CD1c-positive myeloid dendritic cell (primary cell): ENCODE measurements around the gene ALPK1.
"Not testable (repeated sequence)": the region's sequence is repeated elsewhere in the genome, so short reads cannot be mapped to it uniquely, and the experiment has no call there.

Experiments used
- DNase-seq: peaks from one replicate; pipeline ENCODE4 v3.0.0-alpha.2; 2016; ENCODE audit errors: extremely low spot score

ALPK1 gene

GRCh38 chr4:112284662-112285411 lies 12.3 kb upstream of the ALPK1 start:
- peak; percentile 51 for DNase-seq

- DNase-seq = no peak
These were observed 9.7 kb upstream of the ALPK1 start for GRCh38 chr4:112287258-112287989.

GRCh38 chr4:112288455-112288854 lies 8.7 kb upstream of the ALPK1 start:
- DNase-seq = peak; percentile 18

DNA sequence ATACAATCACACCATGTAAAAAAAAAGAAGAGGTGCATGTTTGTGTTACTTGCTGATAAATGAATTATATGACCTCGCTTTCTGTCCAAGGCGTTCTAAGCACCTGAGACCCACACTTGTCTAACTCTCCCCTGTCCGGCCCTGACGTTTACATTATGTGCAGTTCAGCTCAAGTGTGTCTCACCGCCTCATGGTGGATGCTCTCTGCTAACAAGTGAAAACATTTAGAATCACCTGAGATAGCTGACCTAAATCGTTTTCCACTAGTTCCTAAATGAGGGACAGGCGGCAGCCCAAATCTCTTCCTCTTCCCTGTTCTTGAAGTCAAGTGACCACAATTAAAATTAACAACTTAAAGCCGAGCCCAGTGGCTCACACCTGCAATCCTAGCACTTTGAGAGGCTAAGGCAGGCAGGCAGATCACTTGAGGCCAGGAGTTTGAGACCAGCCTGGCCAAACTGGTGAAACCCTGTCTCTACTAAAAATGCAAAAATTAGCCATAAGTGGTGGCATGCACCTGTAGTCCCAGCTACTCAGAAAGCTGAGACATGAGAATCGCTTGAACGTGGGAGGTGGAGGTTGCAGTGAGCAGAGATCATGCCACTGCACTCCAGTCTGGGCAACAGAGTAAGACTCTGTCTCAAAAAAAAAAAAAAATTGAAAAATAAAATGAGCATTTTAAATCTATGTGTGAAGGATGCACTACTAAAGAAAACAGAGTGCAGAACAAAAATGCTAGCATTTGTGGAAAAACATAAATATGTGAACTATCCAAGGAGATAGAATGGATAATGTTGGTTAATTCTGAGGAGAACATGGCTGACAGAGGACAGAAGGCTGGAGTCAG lies 7.5 kb upstream of the ALPK1 start:
- no peak for DNase-seq

DNA sequence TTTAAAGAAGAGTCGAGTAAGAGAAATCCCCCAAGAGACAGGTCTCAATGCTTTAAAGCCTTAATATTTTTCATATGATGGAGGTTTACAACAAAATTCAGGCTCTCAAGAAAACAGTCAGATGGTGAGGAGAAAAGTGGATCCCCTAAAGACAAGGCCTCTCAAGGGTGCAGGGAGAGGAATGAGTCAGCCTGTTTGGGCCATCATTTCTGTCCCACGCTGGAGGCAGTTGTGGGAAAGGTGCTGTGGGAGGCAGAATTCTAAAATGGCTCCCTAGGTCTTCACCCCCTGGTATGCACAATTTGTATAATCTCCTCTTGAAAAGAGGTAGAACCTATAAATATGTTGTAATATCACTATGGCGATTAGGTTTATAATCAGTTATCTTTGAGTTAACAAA lies 6.8 kb upstream of the ALPK1 start:
- DNase-seq = no peak

GRCh38 chr4:112299721-112300120 lies 2.6 kb downstream of the ALPK1 start:
- no peak for DNase-seq

DNA sequence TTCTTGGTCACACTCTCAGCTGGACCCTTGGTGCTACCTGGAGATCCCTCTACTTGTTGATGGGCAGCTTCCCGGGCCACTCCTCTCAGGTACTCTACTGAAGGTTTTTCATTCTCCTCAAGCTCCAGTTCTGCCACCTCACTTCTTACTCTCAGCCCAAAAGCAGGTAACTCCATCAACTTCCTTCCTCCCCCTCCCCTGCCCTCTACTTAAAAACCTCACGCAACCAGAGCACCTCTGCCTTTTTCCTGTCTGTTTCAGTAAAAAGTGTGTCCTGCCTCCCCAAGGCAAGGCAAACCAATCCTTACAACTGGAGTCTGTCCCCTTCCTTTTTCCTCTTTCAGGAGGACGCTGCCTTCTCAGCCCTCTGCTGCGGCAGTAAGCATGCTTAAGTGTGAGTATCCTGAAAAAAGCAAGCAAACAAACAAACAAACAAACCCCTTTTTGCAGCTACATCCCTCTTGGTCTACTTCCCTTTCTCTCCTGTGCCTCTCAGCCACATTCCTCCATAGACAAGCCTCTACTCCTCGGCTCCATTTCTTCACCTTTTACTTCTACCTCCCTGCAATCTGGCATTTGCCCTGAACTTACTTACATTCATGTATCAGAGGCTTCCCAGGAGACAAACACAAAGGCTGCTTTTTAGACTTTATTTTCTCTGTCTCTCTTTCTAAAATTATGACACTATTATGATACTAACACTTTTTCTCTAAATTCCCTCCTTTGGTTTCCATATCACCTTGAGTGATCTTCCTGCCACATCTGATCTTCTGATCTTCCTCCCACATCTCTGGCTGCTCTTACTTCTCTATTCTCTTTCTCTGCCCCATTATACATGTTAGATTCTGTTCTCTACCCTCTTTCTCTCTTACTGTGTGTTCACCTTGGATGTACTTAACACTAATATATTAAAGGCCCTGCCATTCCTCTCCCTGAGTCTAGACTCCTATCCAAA lies 5.4 kb downstream of the ALPK1 start:
- no peak for DNase-seq

DNA sequence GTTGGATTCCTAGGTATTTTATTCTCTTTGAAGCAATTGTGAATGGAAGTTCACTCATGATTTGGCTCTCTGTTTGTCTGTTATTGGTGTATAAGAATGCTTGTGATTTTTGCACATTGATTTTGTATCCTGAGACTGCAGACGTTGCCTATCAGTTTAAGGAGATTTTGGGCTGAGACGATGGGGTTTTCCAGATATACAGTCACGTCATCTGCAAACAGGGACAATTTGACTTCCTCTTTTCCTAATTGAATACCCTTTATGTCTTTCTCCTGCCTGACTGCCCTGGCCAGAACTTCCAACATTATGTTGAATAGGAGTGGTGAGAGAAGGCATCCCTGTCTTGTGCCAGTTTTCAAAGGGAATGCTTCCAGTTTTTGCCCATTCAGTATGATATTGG lies 8.3 kb downstream of the ALPK1 start:
- not testable (repeated sequence) for DNase-seq

DNA sequence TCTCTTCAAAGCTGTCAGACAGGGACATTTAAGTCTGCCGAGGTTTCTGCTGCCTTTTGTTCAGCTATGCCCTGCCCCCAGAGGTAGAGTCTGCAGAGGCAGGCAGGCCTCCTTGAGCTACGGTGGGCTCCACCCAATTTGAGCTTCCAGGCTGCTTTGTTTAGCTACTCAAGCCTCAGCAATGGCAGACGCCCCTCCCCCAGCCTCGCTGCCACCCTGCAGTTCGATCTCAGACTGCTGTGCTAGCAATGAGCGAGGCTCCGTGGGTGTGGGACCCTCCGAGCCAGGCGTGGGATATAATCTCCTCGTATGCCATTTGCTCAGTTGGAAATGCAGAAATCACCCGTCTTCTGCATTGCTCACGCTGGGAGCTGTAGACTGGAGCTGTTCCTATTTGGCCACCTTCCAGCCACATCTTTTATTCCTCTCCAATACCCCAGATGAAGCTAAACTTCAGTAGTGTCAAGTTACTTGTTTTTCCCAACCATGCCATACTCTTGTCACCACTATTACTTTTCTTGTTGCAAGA lies 12.2 kb downstream of the ALPK1 start:
- DNase-seq = not testable (repeated sequence)

DNA sequence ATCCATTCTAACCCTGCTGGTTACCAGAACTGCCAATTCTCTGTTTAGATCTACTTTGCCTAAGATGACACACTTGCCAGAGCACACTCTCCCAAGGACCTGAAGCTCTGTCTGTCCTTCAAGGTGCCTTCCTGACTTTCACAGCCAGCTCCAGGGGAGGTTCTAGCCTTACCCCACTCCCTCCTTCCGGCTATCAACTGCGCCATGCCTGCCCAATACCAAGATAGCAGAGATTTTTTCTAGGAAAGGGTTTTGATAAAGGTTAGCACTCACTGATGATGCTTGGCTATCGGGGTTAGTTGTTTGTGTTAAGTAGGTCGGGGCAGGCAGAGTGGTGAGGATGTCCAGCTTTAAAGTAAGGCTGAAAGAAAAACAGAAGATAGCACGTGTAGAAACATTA lies 14.3 kb downstream of the ALPK1 start:
- DNase-seq = no peak

DNA sequence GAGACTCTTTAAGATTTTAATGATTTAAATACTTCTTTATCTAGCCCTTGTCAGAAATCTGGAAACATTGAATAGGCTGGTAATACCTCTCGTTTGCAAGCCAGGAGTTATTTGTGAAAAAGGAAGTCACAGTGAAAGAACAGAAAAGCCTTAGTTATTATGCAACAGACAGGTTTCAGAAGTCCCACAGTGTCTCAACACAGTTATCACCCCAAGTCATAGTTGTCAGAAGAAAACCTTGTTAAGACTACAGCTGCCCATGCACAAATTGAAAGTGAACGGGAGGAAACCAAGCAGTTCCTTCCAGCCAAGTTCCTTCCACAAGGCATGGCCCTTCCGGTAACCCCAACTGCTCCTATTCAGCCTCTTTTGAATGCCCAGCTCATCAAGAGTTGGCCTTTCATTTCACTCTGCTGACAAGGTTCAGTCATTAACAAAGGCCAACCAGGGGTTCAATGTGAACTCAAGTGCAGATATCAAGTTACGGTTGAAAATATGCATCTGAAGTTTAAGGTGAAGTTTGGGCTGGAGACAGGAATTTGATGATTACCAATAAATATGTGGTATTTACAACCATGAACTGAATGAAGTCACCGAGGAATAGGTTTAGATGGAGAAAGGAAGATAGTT lies 15.6 kb downstream of the ALPK1 start:
- DNase-seq = peak; percentile 70

DNA sequence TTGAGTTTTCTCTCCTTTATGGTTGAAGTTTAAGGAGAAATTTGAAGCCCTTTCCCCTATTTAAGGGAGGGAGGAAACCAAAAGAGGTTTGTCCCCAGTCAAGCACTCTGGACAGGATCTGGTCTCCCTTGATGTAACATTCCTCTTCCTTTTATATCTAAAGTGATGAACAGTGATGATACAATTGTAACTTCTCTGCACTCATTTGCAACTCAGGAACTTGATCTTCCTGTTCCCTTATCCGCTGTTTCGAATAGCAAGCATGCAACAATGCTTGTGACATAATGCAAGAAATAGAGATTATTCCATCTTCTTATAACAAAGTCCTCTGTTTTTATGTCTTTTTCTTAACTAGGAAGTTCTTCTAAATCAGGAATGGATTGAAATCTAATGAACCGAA lies 18.3 kb downstream of the ALPK1 start:
- DNase-seq = peak; percentile 77

GRCh38 chr4:112316360-112316759 lies 19.2 kb downstream of the ALPK1 start:
- DNase-seq = peak; percentile 83

GRCh38 chr4:112318239-112319142 lies 21.3 kb downstream of the ALPK1 start:
- DNase-seq = peak; percentile 46

GRCh38 chr4:112321776-112322684 lies 24.9 kb downstream of the ALPK1 start:
- DNase-seq = peak; percentile 86

GRCh38 chr4:112322866-112323265 lies 25.7 kb downstream of the ALPK1 start:
- no peak for DNase-seq

- no peak for DNase-seq
These were observed 28.4 kb downstream of the ALPK1 start for GRCh38 chr4:112325530-112325929.

- peak; percentile 51 for DNase-seq
These were observed 31.0 kb downstream of the ALPK1 start for GRCh38 chr4:112327965-112328733.
